AG09309 (cell line): Measurements from ENCODE around the gene ELAPOR1.

Experiments used
- DNase-seq: peaks from one replicate; pipeline ENCODE4 v3.0.0-alpha.2; 2010; ENCODE audit warnings: low read depth
- H3K4me3 ChIP-seq: 2 replicates; pipeline ENCODE4 v1.5.1; 2011; ENCODE audit warnings: mild to moderate bottlenecking, low read depth, low read length, moderate library complexity; ENCODE audit not compliant: control insufficient read depth
- CTCF ChIP-seq: IDR thresholded peaks from 2 replicates; pipeline ENCODE4 v1.5.1; 2011; ENCODE audit warnings: mild to moderate bottlenecking, low read depth, low read length, inconsistent platforms; ENCODE audit not compliant: insufficient read depth, control insufficient read depth; ENCODE audit errors: missing control alignments

The ELAPOR1 gene

DNA sequence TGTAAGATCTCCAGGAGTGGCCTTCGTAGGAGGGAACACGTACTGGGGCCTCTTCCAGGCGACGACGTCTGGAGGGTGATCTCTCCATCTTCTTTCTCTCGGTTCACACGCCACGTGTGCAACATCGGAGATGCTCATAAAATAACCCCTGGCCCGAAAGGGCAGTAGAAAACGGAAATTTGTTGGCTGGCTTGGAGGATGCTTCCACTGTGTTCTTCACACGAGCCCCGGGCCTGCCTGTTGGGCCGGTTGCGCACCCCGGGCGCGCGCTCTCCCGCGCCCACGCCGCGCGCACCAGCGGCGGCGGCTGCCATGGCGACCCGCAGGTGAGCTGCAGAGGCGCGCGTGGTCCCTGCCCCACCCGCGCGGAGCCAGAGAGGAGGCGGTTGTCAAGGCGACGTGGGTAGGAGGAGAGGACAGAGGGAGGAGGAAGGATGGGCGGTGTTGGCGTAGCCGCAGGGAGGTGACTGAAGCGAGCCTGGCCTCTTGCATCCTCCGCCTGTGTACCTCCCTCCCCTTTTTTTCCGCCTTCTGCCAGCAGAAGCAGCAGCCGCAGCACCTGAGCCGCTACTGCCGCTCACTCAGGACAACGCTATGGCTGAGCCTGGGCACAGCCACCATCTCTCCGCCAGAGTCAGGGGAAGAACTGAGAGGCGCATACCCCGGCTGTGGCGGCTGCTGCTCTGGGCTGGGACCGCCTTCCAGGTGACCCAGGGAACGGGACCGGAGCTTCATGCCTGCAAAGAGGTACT, at the start of gene ELAPOR1:
Gene ELAPOR1 (plus strand): TSS at position 526 of the 752 bp plus-strand sequence. CDS start 69 bp downstream, at position 595.
- H3K4me3 ChIP-seq: peak within 1 kb of the TSS; percentile 29
- TF ChIP-seq CTCF: no peak
- no peak for DNase-seq

- TF ChIP-seq CTCF: no peak
- DNase-seq: no peak
- H3K4me3 ChIP-seq: no peak overlapping the region
These were observed 48.8 kb upstream of the ELAPOR1 start for GRCh38 chr1:109065137-109065536.

DNA sequence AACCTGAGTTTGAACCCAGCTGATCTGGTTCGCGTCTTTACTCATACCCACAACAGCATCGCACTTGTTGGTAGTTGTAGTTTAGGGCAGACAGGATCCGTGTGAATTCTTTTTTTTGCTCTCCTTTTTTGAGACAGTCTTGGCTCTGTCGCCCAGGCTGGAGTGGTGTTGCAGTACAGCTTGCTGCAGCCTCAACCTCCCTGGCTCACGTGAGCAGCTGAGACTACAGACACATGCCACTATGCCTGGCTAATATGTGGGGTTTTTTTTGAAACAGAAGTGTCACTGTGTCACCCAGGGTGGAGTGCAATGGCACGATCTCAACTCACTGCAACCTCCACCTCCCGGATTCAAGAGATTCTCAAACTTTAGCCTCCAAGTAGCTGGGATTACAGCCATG, 46.0 kb upstream of the ELAPOR1 start:
- DNase-seq: no peak
- H3K4me3 ChIP-seq: no peak overlapping the region
- no peak for TF ChIP-seq CTCF

- H3K4me3 ChIP-seq: no peak overlapping the region
- no peak for DNase-seq
- no peak for TF ChIP-seq CTCF
These were observed 44.6 kb upstream of the ELAPOR1 start for GRCh38 chr1:109069294-109069693.

DNA sequence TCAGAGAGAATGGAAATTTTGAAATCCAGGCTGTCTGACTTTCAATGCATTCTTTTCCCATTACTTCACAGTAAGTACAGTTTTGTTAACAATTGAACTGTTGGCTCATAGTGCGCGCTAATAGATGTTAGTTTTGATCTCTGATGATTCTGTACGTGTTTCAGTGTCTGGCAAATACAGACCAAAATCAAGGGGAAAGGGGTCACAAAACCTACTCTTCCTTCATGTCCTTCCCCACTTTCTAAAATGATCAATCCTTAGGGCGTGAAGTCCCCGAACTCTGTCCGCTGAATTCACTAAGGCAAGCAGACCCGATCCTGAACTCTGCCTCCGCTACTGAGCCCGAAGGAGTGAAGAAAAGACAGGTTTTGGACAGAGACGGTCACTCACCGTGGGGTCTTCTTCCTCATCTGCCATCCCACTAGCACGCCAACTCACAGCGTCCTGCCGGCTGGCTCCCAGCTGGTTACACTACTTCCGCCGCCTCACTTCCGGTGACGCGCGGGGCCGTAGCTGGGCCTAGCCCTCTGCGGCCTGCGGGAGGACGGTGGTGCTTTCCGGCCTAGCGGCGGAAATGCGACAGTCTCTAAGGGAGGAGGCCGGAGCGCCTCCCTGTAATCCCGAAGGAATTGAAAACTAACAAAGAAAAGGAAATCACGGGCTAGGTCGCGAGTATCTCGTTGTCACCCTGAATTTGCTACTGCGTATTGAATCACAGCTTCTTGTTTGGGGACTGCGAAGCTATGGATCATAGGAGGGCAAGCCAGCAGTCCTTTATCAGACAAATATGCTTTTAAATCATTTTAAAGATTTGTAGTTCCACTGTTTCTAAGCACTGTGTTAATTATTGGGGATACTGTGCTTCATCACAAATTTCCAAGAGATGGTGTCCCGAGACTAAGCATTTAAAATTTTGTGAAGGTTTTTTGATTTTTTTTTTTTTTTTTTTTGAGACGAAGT, 38.1 kb upstream of the ELAPOR1 start, which contains the start of gene TAF13:
Gene TAF13 (minus strand): TSS at position 473 of the 960 bp plus-strand sequence. CDS start 56 bp downstream, at position 417.
- DNase-seq: peak; percentile 81
- TF ChIP-seq CTCF: peak; percentile 31
- peak within 1 kb of the TSS; percentile 56 for H3K4me3 ChIP-seq

GRCh38 chr1:109078317-109078716, 35.6 kb upstream of the ELAPOR1 start:
- DNase-seq: no peak
- TF ChIP-seq CTCF: no peak
- no peak overlapping the region for H3K4me3 ChIP-seq
